Endothelial cell (in vitro differentiated cells): ENCODE data around the gene TIMM50. TPM values are rescaled to one million over a fixed set of nuclear protein-coding genes. Genes with fewer than 3 reads are reported as not detected.

Experiments used
- DNase-seq: peaks from one replicate; pipeline ENCODE4 v3.0.0; 2021; ENCODE audit warnings: low spot score
- H3K27ac Mint-ChIP-seq: one replicate; pipeline ENCODE4 v1.8.0; 2021; ENCODE audit warnings: mixed read lengths, inconsistent platforms; ENCODE audit not compliant: unreplicated experiment
- H3K27me3 Mint-ChIP-seq: one replicate; pipeline ENCODE4 v1.8.0; 2021; ENCODE audit warnings: mild to moderate bottlenecking, moderate library complexity, mixed read lengths, inconsistent platforms; ENCODE audit not compliant: unreplicated experiment
- H3K36me3 Mint-ChIP-seq: one replicate; pipeline ENCODE4 v1.8.0; 2021; ENCODE audit warnings: mild to moderate bottlenecking, low read depth, mixed read lengths, inconsistent platforms; ENCODE audit not compliant: unreplicated experiment
- H3K4me1 Mint-ChIP-seq: one replicate; pipeline ENCODE4 v1.8.0; 2021; ENCODE audit warnings: mild to moderate bottlenecking, mixed read lengths, inconsistent platforms; ENCODE audit not compliant: unreplicated experiment
- H3K4me3 Mint-ChIP-seq: one replicate; pipeline ENCODE4 v1.8.0; 2021; ENCODE audit warnings: mild to moderate bottlenecking, mixed read lengths, inconsistent platforms; ENCODE audit not compliant: unreplicated experiment
- H3K9me3 Mint-ChIP-seq: one replicate; pipeline ENCODE4 v1.8.0; 2021; ENCODE audit warnings: mixed read lengths, inconsistent platforms; ENCODE audit not compliant: unreplicated experiment
- total RNA-seq: library from RNA; stranded (reverse); fragmentation: NEBNext Ultra II Directional; extraction: Animal tissue kit (Norgen Biotek cat#: 25700); gene quantifications from one replicate; pipeline ENCODE4 v1.2.1, GENCODE V29; 2021; ENCODE audit not compliant: unreplicated experiment
- TF ChIP-seq, protein P1 (sequence below): fragments of 200-600 bp; sonication (generic); IDR thresholded peaks from one replicate; pipeline ENCODE4 v1.5.0; 2021; ENCODE audit warnings: antibody characterized with exemption; ENCODE audit not compliant: unreplicated experiment

The TIMM50 gene
- total RNA-seq, 1 donor from 2014 or later: 86.2 TPM

DNA sequence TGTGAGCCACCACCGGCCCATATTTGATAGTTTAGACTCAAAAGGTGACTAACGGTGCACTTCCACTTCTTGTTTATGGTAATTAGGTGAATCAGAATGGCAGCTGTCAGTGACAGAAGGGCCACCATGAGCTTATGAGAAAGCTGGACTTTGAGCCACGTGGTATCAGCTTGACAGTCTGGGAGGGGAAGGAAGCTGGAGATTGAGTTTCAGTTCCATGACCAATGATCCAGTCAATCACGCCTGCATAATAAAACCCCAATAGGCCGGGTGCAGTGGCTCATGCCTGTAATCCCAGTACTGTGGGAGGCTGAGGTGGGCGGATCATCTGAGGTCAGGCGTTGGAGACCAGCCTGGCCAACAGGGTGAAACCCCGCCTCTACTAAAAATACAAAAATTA, 43.9 kb downstream of the TIMM50 start:
- Mint-ChIP-seq H3K36me3 (peaks cover 4% of the 10 kb centered on the region), H3K4me1 (no peaks in the 10 kb centered on the region), H3K27me3 (no peaks in the 10 kb centered on the region), H3K27ac (no peak overlapping the region), H3K9me3 (no peaks in the 10 kb centered on the region), H3K4me3 (no peak overlapping the region)
- TF ChIP-seq, protein P1, sequence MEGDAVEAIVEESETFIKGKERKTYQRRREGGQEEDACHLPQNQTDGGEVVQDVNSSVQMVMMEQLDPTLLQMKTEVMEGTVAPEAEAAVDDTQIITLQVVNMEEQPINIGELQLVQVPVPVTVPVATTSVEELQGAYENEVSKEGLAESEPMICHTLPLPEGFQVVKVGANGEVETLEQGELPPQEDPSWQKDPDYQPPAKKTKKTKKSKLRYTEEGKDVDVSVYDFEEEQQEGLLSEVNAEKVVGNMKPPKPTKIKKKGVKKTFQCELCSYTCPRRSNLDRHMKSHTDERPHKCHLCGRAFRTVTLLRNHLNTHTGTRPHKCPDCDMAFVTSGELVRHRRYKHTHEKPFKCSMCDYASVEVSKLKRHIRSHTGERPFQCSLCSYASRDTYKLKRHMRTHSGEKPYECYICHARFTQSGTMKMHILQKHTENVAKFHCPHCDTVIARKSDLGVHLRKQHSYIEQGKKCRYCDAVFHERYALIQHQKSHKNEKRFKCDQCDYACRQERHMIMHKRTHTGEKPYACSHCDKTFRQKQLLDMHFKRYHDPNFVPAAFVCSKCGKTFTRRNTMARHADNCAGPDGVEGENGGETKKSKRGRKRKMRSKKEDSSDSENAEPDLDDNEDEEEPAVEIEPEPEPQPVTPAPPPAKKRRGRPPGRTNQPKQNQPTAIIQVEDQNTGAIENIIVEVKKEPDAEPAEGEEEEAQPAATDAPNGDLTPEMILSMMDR: no peak
- DNase-seq: no peak

DNA sequence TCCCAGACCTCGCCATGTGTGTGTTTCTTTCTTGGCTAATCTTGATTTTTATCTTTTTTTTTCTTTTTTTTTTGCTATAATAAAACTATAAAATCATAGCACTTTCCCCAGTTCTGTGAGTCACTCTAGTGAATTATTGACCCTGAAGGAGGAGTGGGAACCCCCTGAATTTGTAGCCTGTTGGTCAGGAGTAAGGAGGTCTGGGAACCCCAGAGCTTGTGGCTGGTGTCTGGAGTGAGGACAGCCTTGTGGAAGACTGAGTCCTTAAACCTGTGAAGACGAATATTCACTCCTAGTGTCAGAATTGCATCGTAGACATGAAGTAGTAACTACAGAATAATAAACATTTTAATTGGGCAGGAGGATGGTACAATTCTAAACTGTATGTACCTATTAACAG, 44.6 kb downstream of the TIMM50 start:
- Mint-ChIP-seq H3K4me3 (peak overlapping the region; percentile 25), H3K4me1 (no peaks in the 10 kb centered on the region), H3K27ac (no peak overlapping the region), H3K9me3 (no peaks in the 10 kb centered on the region), H3K27me3 (no peaks in the 10 kb centered on the region), H3K36me3 (peaks cover 4% of the 10 kb centered on the region)
- DNase-seq: no peak
- TF ChIP-seq, protein P1: no peak

DNA sequence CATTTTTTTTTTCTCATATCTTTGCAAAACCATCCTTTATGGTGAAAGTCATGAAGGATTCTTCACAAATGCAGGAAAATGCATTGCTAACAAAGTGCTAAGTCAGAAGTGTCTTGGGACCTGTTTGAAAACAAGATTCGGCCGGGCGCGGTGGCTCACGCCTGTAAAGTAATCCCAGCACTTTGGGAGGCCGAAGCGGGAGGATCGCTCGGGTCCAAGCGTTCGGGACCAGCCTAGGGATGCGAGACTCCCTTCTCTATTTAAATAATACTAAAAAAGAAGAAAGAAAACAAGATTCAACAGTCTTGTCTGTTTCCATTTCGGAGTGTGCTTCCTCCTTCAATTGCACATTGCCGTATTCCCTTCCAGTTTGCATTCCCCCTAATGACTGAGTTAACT, 51.2 kb downstream of the TIMM50 start:
- H3K27me3 Mint-ChIP-seq: no peaks in the 10 kb centered on the region
- H3K27ac Mint-ChIP-seq: no peak overlapping the region
- H3K4me3 Mint-ChIP-seq: peak overlapping the region; percentile 96
- H3K9me3 Mint-ChIP-seq: no peaks in the 10 kb centered on the region
- TF ChIP-seq, protein P1: no peak
- no peak for DNase-seq
- peaks cover 4% of the 10 kb centered on the region for H3K36me3 Mint-ChIP-seq
- no peaks in the 10 kb centered on the region for H3K4me1 Mint-ChIP-seq

DNA sequence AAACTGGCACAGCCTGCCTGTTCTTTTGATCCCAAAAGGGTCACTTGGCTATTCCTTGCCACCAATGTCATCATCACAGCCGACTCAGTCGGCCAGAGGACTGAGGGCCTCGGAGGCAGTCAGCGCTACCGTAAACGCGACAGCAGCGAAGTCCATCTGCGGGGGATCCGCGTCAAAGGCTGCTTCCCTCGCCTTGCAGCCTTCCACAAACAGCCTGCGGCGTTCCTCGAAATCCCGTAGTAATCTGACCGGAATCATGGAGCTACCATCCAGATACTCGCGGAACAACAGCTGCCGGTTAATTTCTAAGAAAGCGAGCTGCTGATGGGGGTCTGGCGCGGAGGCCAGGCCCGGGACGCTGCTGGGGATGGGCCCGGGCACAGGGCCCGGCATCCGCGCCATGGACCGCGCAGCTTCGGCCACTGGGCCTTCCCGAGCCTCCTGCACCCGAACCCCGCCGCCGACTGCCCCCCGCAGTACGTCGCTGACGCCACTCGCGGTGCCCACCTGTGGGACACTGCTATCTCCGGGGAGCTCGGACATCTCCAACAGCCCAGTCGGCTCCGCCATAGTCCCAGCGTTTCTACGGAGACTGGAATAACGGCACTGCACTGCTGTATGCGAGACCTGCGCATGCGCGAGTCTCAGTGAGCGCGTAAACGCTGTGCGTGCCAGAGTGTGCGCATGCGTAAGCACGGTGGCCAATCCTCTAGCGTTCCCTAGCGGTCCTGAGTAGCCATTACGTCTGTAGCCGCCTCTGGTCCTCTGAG, 51.8 kb downstream of the TIMM50 start, which contains the start of gene EID2B:
Gene EID2B (minus strand): TSS at position 620 of the 770 bp plus-strand sequence. CDS start 50 bp downstream, at position 570.
- Mint-ChIP-seq H3K27me3 (no peaks in the 10 kb centered on the region), H3K27ac (no peak within 1 kb of the TSS), H3K36me3 (peaks cover 4% of the 10 kb centered on the region), H3K4me3 (peak within 1 kb of the TSS; percentile 96), H3K9me3 (no peaks in the 10 kb centered on the region), H3K4me1 (no peaks in the 10 kb centered on the region)
- TF ChIP-seq, protein P1: peak; percentile 90
- peak; percentile 95 for DNase-seq

DNA sequence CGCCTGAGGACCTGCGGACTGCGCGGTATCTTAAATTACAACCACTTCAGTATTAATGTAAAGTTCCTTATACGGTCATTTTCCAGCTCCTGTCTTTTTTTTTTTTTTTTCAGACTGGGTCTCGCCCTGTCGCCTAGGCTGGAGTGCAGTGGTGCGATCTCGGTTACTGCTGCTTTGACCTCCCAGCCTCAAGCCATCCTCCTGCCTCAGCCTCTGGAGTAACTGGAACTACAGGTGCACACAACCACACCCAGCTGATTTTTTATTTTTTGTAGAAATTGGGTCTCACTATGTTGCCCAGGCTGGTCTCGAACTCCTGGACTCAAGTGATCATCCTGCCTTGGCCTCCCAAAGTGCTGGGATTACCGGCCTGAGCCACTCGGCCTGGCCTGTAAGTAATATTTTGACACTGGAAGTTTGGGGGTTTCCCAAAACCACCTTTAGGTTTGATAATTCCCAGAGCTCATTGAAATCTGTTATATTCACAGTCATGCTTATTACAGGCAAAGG, 52.4 kb downstream of the TIMM50 start:
- peaks cover under 1% of the 10 kb centered on the region for H3K4me1 Mint-ChIP-seq
- H3K9me3 Mint-ChIP-seq: no peaks in the 10 kb centered on the region
- TF ChIP-seq, protein P1: peak; percentile 28
- no peak overlapping the region for H3K27ac Mint-ChIP-seq
- H3K4me3 Mint-ChIP-seq: peak overlapping the region; percentile 96
- peaks cover 4% of the 10 kb centered on the region for H3K36me3 Mint-ChIP-seq
- no peak for DNase-seq
- no peaks in the 10 kb centered on the region for H3K27me3 Mint-ChIP-seq
